Astrocyte (in vitro differentiated cells and primary cell): ENCODE measurements around the gene NGRN. TPM values are rescaled to one million over a fixed set of nuclear protein-coding genes. Genes with fewer than 3 reads are reported as not detected.

ENCODE experiments used
- DNase-seq: peaks from one replicate; pipeline ENCODE4 v3.0.0-alpha.2; 2010; ENCODE audit warnings: low read depth
- FAIRE-seq: peaks from 2 replicates; lab custom pipeline; 2011; peaks lifted over from hg19 to GRCh38; lab: Jason Lieb, UNC
- H2AFZ ChIP-seq: 2 replicates; pipeline ENCODE4 v1.6.0; 2012; ENCODE audit warnings: low read depth, low read length, inconsistent platforms
- H3K27ac ChIP-seq: 2 replicates; pipeline ENCODE4 v1.5.1; 2011; ENCODE audit warnings: low read depth, low read length, inconsistent platforms
- H3K27me3 ChIP-seq: 2 replicates; pipeline ENCODE4 v1.6.0; 2011; ENCODE audit warnings: low read length, inconsistent platforms; ENCODE audit not compliant: insufficient read depth
- H3K36me3 ChIP-seq: 2 replicates; pipeline ENCODE4 v1.5.1; 2011; ENCODE audit warnings: low read length, inconsistent platforms; ENCODE audit not compliant: insufficient read depth
- H3K4me1 ChIP-seq: 2 replicates; pipeline ENCODE4 v1.5.1; 2011; ENCODE audit warnings: low read length, inconsistent platforms; ENCODE audit not compliant: insufficient read depth
- H3K4me2 ChIP-seq: 2 replicates; pipeline ENCODE4 v1.6.0; 2012; ENCODE audit warnings: low read length, inconsistent platforms
- H3K4me3 ChIP-seq: 2 replicates; pipeline ENCODE4 v1.5.1; 2011; ENCODE audit warnings: low read depth, mild to moderate bottlenecking, low read length, inconsistent platforms; ENCODE audit not compliant: insufficient read depth
- H3K79me2 ChIP-seq: 2 replicates; pipeline ENCODE4 v1.6.0; 2012; ENCODE audit warnings: mild to moderate bottlenecking, low read length, inconsistent platforms; ENCODE audit not compliant: insufficient read depth
- H3K9ac ChIP-seq: 2 replicates; pipeline ENCODE4 v1.6.0; 2012; ENCODE audit warnings: mild to moderate bottlenecking, low read length, inconsistent platforms
- H3K9me3 ChIP-seq: 2 replicates; pipeline ENCODE4 v1.5.1; 2012; ENCODE audit warnings: low read depth, mild to moderate bottlenecking, low read length, inconsistent platforms; ENCODE audit not compliant: insufficient read depth
- H4K20me1 ChIP-seq: 2 replicates; pipeline ENCODE4 v1.6.0; 2012; ENCODE audit warnings: low read length, inconsistent platforms; ENCODE audit not compliant: insufficient read depth
- H3K27ac Mint-ChIP-seq: one replicate; pipeline ENCODE4 v1.8.0; 2021; ENCODE audit warnings: mild to moderate bottlenecking, mixed read lengths; ENCODE audit not compliant: unreplicated experiment
- H3K27me3 Mint-ChIP-seq: one replicate; pipeline ENCODE4 v1.8.0; 2021; ENCODE audit warnings: low read depth, mixed read lengths; ENCODE audit not compliant: unreplicated experiment
- H3K36me3 Mint-ChIP-seq: one replicate; pipeline ENCODE4 v1.8.0; 2021; ENCODE audit warnings: low read depth, mixed read lengths; ENCODE audit not compliant: unreplicated experiment
- H3K4me1 Mint-ChIP-seq: one replicate; pipeline ENCODE4 v1.8.0; 2021; ENCODE audit warnings: low read depth, mixed read lengths; ENCODE audit not compliant: unreplicated experiment
- H3K4me3 Mint-ChIP-seq: one replicate; pipeline ENCODE4 v1.8.0; 2021; ENCODE audit warnings: mild to moderate bottlenecking, moderate library complexity, mixed read lengths; ENCODE audit not compliant: unreplicated experiment
- H3K9me3 Mint-ChIP-seq: one replicate; pipeline ENCODE4 v1.8.0; 2021; ENCODE audit warnings: mild to moderate bottlenecking, mixed read lengths; ENCODE audit not compliant: unreplicated experiment
- CTCF ChIP-seq: IDR thresholded peaks from 2 replicates; pipeline ENCODE4 v1.5.1; 2011; ENCODE audit warnings: low read depth, mild to moderate bottlenecking, inconsistent platforms, low read length, moderate library complexity; ENCODE audit not compliant: insufficient read depth
- EZH2 ChIP-seq: IDR thresholded peaks from 2 replicates; pipeline ENCODE4 v1.6.1; 2012; ENCODE audit warnings: mild to moderate bottlenecking, low read length, inconsistent platforms; ENCODE audit not compliant: insufficient read depth
- total RNA-seq: library from RNA; stranded (reverse); gene quantifications from 2 replicates; pipeline ENCODE4 v1.2.1, GENCODE V29; 2021

The NGRN gene
- total RNA-seq, 1 donor from 2014 or later: 98.6 TPM

- H2AFZ ChIP-seq: peak overlapping the region; percentile 95
- Mint-ChIP-seq H3K9me3 (no peaks in the 10 kb centered on the region), H3K27me3 (no peaks in the 10 kb centered on the region), H3K4me3 (peak overlapping the region; percentile 97), H3K27ac (peak overlapping the region; percentile 94), H3K36me3 (peaks cover 6% of the 10 kb centered on the region), H3K4me1 (peaks cover 16% of the 10 kb centered on the region)
- peak overlapping the region; percentile 88 for H3K4me2 ChIP-seq
- peaks cover 31% of the 10 kb centered on the region for H3K4me1 ChIP-seq
- H3K9ac ChIP-seq: peak overlapping the region; percentile 87
- no peaks in the 10 kb centered on the region for H3K9me3 ChIP-seq
- peak overlapping the region; percentile 87 for H3K27ac ChIP-seq
- no peaks in the 10 kb centered on the region for H3K27me3 ChIP-seq
- peak overlapping the region; percentile 88 for H3K4me3 ChIP-seq
- H4K20me1 ChIP-seq: peaks cover 42% of the 10 kb centered on the region
- no peak for TF ChIP-seq EZH2
- no peak for TF ChIP-seq CTCF
- FAIRE-seq: no peak
- H3K36me3 ChIP-seq: peaks cover 14% of the 10 kb centered on the region
- H3K79me2 ChIP-seq: peaks cover 59% of the 10 kb centered on the region
- DNase-seq: peak; percentile 29
Measured at GRCh38 chr15:90266061-90266431, 574 bp downstream of the NGRN start.

GRCh38 chr15:90266485-90266884 is 1.0 kb downstream of the NGRN start:
- no peak for DNase-seq
- Histone ChIP-seq H3K27ac (peak overlapping the region; percentile 87), H4K20me1 (peaks cover 47% of the 10 kb centered on the region), H3K27me3 (no peaks in the 10 kb centered on the region), H3K9ac (peak overlapping the region; percentile 87), H3K4me3 (peak overlapping the region; percentile 88), H3K9me3 (no peaks in the 10 kb centered on the region), H3K4me2 (peak overlapping the region; percentile 88), H3K36me3 (peaks cover 18% of the 10 kb centered on the region), H3K79me2 (peaks cover 63% of the 10 kb centered on the region), H3K4me1 (peaks cover 31% of the 10 kb centered on the region), H2AFZ (peak overlapping the region; percentile 95)
- H3K4me3 Mint-ChIP-seq: peak overlapping the region; percentile 97
- H3K27ac Mint-ChIP-seq: peak overlapping the region; percentile 94
- no peaks in the 10 kb centered on the region for H3K9me3 Mint-ChIP-seq
- FAIRE-seq: no peak
- TF ChIP-seq CTCF (no peak), EZH2 (no peak)
- H3K27me3 Mint-ChIP-seq: no peaks in the 10 kb centered on the region
- peaks cover 16% of the 10 kb centered on the region for H3K4me1 Mint-ChIP-seq
- H3K36me3 Mint-ChIP-seq: peaks cover 9% of the 10 kb centered on the region

GRCh38 chr15:90268415-90268814 is 2.9 kb downstream of the NGRN start:
- no peaks in the 10 kb centered on the region for H3K27me3 Mint-ChIP-seq
- H3K4me3 ChIP-seq: no peak overlapping the region

More at GRCh38 chr15:90268415-90268814, 2.9 kb downstream of the NGRN start:
- H3K9ac ChIP-seq: no peak overlapping the region
- H3K4me2 ChIP-seq: peak overlapping the region; percentile 88
- DNase-seq: no peak
- no peak overlapping the region for H3K27ac Mint-ChIP-seq
- no peak overlapping the region for H3K27ac ChIP-seq
- FAIRE-seq: no peak
- peak overlapping the region; percentile 72 for H3K4me3 Mint-ChIP-seq
- peaks cover 26% of the 10 kb centered on the region for H3K36me3 ChIP-seq
- H3K9me3 ChIP-seq: no peaks in the 10 kb centered on the region
- peaks cover 15% of the 10 kb centered on the region for H3K36me3 Mint-ChIP-seq
- peaks cover 61% of the 10 kb centered on the region for H4K20me1 ChIP-seq
- H3K79me2 ChIP-seq: peaks cover 78% of the 10 kb centered on the region
- TF ChIP-seq CTCF (no peak), EZH2 (no peak)
- H2AFZ ChIP-seq: no peak overlapping the region
- no peaks in the 10 kb centered on the region for H3K27me3 ChIP-seq
- no peaks in the 10 kb centered on the region for H3K9me3 Mint-ChIP-seq
- H3K4me1 ChIP-seq: peaks cover 24% of the 10 kb centered on the region
- peaks cover 15% of the 10 kb centered on the region for H3K4me1 Mint-ChIP-seq
